ENCODE results near the gene PIP5KL1. TPM values are rescaled to one million over a fixed set of nuclear protein-coding genes. Genes with fewer than 3 reads are reported as not detected.

PIP5KL1 gene
- polyA plus RNA-seq, 1 donor from 2014 or later, result 3.4 TPM

DNA sequence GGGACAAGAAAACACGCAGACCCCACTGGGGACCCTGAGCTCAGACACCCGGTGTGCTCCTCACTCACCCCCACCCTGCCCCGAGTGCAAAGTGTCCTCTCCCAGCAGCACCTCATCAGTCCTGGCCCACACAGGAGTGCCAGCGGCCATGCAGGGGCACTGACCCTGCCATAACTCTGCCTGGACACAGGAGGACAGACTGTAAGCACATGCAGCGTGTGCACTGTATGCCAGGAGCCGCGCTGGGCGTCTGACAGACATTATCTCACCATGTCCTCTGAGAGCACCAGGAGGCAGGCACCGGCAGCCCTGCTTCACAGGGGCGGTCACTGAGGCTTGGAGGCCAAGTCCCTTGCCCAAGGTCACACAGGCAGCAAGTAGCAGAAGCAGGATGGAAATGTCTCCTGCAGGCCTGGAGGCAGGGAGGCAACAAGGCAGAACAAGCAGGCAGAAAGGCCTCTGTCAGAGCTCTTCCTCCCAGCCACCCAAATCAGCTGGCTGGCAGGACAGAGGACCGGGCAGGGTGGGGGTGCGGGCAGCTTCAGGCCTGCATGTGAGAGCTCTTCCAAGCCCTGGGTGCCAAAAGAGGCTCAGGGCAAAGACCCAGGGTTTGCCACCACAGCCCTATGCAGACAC lies 41.8 kb upstream of the PIP5KL1 start:
- H3K4me2 ChIP-seq (ENCODE audit: low read length), result no peak overlapping the region
- no peak overlapping the region for H2AFZ ChIP-seq (ENCODE audit: low read depth, low read length)
- H3K36me3 ChIP-seq (ENCODE audit: insufficient read depth, low read length), result no peaks in the 10 kb centered on the region
- no peaks in the 10 kb centered on the region for H3F3A ChIP-seq (ENCODE audit: insufficient read depth, low read length, poor library complexity, severe bottlenecking)
- no peak overlapping the region for H3K27ac ChIP-seq (ENCODE audit: low read length)
- H3K4me3 ChIP-seq (ENCODE audit: low read length), result no peak overlapping the region
- H3K9ac ChIP-seq (ENCODE audit: low read length), result peak overlapping the region; percentile 24
- no peaks in the 10 kb centered on the region for H3K27me3 ChIP-seq (ENCODE audit: insufficient read depth, low read depth, low read length)
- peaks cover under 1% of the 10 kb centered on the region for H4K20me1 ChIP-seq (ENCODE audit: insufficient read depth)
- no peak for TF ChIP-seq POLR2AphosphoS5 (IDR thresholded peaks at IDR 0.05)
- no peak for TF ChIP-seq TAF1 (IDR thresholded peaks at IDR 0.05; ENCODE audit: low read depth)
- no peak for TF ChIP-seq REST (IDR thresholded peaks at IDR 0.05; ENCODE audit: borderline replicate concordance)
- no peak for TF ChIP-seq RAD21 (conservative IDR thresholded peaks at IDR 0.05)
- TF ChIP-seq EZH2 (IDR thresholded peaks at IDR 0.05; ENCODE audit: borderline replicate concordance, insufficient read depth, low read length, poor library complexity, severe bottlenecking), result no peak
- TF ChIP-seq, protein P1, sequence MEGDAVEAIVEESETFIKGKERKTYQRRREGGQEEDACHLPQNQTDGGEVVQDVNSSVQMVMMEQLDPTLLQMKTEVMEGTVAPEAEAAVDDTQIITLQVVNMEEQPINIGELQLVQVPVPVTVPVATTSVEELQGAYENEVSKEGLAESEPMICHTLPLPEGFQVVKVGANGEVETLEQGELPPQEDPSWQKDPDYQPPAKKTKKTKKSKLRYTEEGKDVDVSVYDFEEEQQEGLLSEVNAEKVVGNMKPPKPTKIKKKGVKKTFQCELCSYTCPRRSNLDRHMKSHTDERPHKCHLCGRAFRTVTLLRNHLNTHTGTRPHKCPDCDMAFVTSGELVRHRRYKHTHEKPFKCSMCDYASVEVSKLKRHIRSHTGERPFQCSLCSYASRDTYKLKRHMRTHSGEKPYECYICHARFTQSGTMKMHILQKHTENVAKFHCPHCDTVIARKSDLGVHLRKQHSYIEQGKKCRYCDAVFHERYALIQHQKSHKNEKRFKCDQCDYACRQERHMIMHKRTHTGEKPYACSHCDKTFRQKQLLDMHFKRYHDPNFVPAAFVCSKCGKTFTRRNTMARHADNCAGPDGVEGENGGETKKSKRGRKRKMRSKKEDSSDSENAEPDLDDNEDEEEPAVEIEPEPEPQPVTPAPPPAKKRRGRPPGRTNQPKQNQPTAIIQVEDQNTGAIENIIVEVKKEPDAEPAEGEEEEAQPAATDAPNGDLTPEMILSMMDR (IDR thresholded peaks at IDR 0.05; ENCODE audit: poor library complexity, severe bottlenecking), result no peak
- no peak for TF ChIP-seq SMC3 (conservative IDR thresholded peaks at IDR 0.05; ENCODE audit: poor library complexity)
- TF ChIP-seq MXI1 (conservative IDR thresholded peaks at IDR 0.05; ENCODE audit: poor library complexity, severe bottlenecking), result no peak
- no peak for TF ChIP-seq EP300 (conservative IDR thresholded peaks at IDR 0.05; ENCODE audit: poor library complexity, severe bottlenecking)
- H3K79me2 ChIP-seq (replicated peaks; ENCODE audit: insufficient read depth, low read length), result peaks cover 66% of the 10 kb centered on the region
- no peaks in the 10 kb centered on the region for H3K9me3 ChIP-seq (ENCODE audit: low read length)
- H3K9me2 ChIP-seq (ENCODE audit: insufficient read depth, low read length), result no peaks in the 10 kb centered on the region

GRCh38 chr9:127971357-127972235 lies 41.0 kb upstream of the PIP5KL1 start:
- Histone ChIP-seq H3K79me2 (replicated peaks; ENCODE audit: insufficient read depth, low read length) (peaks cover 63% of the 10 kb centered on the region), H3K9ac (ENCODE audit: low read length) (peak overlapping the region; percentile 41), H4K20me1 (ENCODE audit: insufficient read depth) (no peaks in the 10 kb centered on the region), H3K27me3 (ENCODE audit: insufficient read depth, low read depth, low read length) (no peaks in the 10 kb centered on the region), H2AFZ (ENCODE audit: low read depth, low read length) (no peak overlapping the region), H3F3A (ENCODE audit: insufficient read depth, low read length, poor library complexity, severe bottlenecking) (no peaks in the 10 kb centered on the region), H3K9me2 (ENCODE audit: insufficient read depth, low read length) (no peaks in the 10 kb centered on the region), H3K9me3 (ENCODE audit: low read length) (no peaks in the 10 kb centered on the region), H3K4me3 (ENCODE audit: low read length) (no peak overlapping the region), H3K36me3 (ENCODE audit: insufficient read depth, low read length) (no peaks in the 10 kb centered on the region), H3K4me2 (ENCODE audit: low read length) (no peak overlapping the region), H3K27ac (ENCODE audit: low read length) (peak overlapping the region; percentile 63)
- TF ChIP-seq EP300 (conservative IDR thresholded peaks at IDR 0.05; ENCODE audit: poor library complexity, severe bottlenecking) (no peak), EZH2 (IDR thresholded peaks at IDR 0.05; ENCODE audit: borderline replicate concordance, insufficient read depth, low read length, poor library complexity, severe bottlenecking) (no peak), SMC3 (conservative IDR thresholded peaks at IDR 0.05; ENCODE audit: poor library complexity) (no peak), POLR2AphosphoS5 (IDR thresholded peaks at IDR 0.05) (no peak)
- TF ChIP-seq, protein P1 (IDR thresholded peaks at IDR 0.05; ENCODE audit: poor library complexity, severe bottlenecking), result no peak

Measured in neural cell (in vitro differentiated cells).